ENCODE data around the gene GATAD2B.
"Not testable (repeated sequence)": the region's sequence is repeated elsewhere in the genome, so short reads cannot be mapped to it uniquely, and the experiment has no call there.

GRCh38 chr1:153910560-153910959 is 12.2 kb downstream of the GATAD2B start:
- not testable (repeated sequence) for TF ChIP-seq POLR2A, CTCF (IDR thresholded peaks at IDR 0.05)

Data from stomach (tissue), 4 donors.